MM.1S (cell line): Measurements from ENCODE around the gene ZNF334.
A peak's percentile ranks its signal among the peaks of the same experiment; 100 is the strongest.

Experiments
- DNase-seq: peaks from one replicate; pipeline ENCODE4 v3.0.0-alpha.2; 2015
- H2AFZ ChIP-seq: fragments of 300-600 bp; sonication (generic); 2 replicates; pipeline ENCODE4 v1.6.0; 2016; ENCODE audit warnings: antibody characterized with exemption, low read length
- H3F3A ChIP-seq: fragments of 300-600 bp; sonication (generic); 2 replicates; pipeline ENCODE4 v1.6.1; 2016; ENCODE audit warnings: mild to moderate bottlenecking, antibody characterized with exemption, low read length, moderate library complexity, mixed read lengths; ENCODE audit not compliant: insufficient read depth
- H3K27ac ChIP-seq: fragments of 300-600 bp; sonication (generic); 2 replicates; pipeline ENCODE4 v1.5.1; 2016; ENCODE audit warnings: mild to moderate bottlenecking, low read length
- H3K27me3 ChIP-seq: fragments of 300-600 bp; sonication (generic); replicated peaks from 2 replicates; pipeline ENCODE4 v1.6.0; 2016; ENCODE audit warnings: low read length; ENCODE audit not compliant: insufficient read depth
- H3K36me3 ChIP-seq: fragments of 300-600 bp; sonication (generic); replicated peaks from 2 replicates; pipeline ENCODE4 v1.6.1; 2016; ENCODE audit warnings: mild to moderate bottlenecking, low read length, mixed read lengths; ENCODE audit not compliant: insufficient read depth
- H3K4me1 ChIP-seq: fragments of 300-600 bp; sonication (generic); 2 replicates; pipeline ENCODE4 v1.6.1; 2016; ENCODE audit warnings: low read length, mixed read lengths
- H3K4me2 ChIP-seq: fragments of 300-600 bp; sonication (generic); 2 replicates; pipeline ENCODE4 v1.6.0; 2016; ENCODE audit warnings: low read depth, low read length
- H3K4me3 ChIP-seq: fragments of 300-600 bp; sonication (generic); 2 replicates; pipeline ENCODE4 v1.5.1; 2016; ENCODE audit warnings: low read length, mixed read lengths
- H3K79me2 ChIP-seq: fragments of 300-600 bp; sonication (generic); 2 replicates; pipeline ENCODE4 v1.6.1; 2016; ENCODE audit warnings: mixed run types, low read length, mixed read lengths
- H3K9ac ChIP-seq: fragments of 300-600 bp; sonication (generic); 2 replicates; pipeline ENCODE4 v1.6.1; 2016; ENCODE audit warnings: low read length, mixed read lengths
- H3K9me2 ChIP-seq: fragments of 300-600 bp; sonication (generic); replicated peaks from 2 replicates; pipeline ENCODE4 v1.6.1; 2016; ENCODE audit warnings: mild to moderate bottlenecking, low read length, mixed read lengths; ENCODE audit not compliant: insufficient read depth
- H3K9me3 ChIP-seq: fragments of 300-600 bp; sonication (generic); replicated peaks from 2 replicates; pipeline ENCODE4 v1.6.1; 2016; ENCODE audit warnings: mild to moderate bottlenecking, low read length, mixed read lengths; ENCODE audit not compliant: insufficient read depth
- H4K20me1 ChIP-seq: fragments of 300-600 bp; sonication (generic); 2 replicates; pipeline ENCODE4 v1.6.1; 2016; ENCODE audit warnings: mild to moderate bottlenecking, low read length, moderate library complexity, mixed read lengths; ENCODE audit not compliant: insufficient read depth
- CTCF ChIP-seq: fragments of 300-600 bp; sonication (generic); IDR thresholded peaks from 2 replicates; pipeline ENCODE4 v1.5.1; 2016; ENCODE audit warnings: antibody characterized with exemption, low read length, mixed read lengths
- EZH2 ChIP-seq: fragments of 300-600 bp; sonication (generic); optimal IDR thresholded peaks from 2 replicates; pipeline ENCODE3; 2017; ENCODE audit warnings: low read depth, mild to moderate bottlenecking, antibody characterized with exemption, low read length, mixed read lengths
- EZH2phosphoT487 ChIP-seq: fragments of 300-600 bp; sonication (generic); IDR thresholded peaks from 2 replicates; pipeline ENCODE4 v1.6.1; 2018; ENCODE audit warnings: antibody characterized with exemption, low read length

Gene ZNF334

DNA sequence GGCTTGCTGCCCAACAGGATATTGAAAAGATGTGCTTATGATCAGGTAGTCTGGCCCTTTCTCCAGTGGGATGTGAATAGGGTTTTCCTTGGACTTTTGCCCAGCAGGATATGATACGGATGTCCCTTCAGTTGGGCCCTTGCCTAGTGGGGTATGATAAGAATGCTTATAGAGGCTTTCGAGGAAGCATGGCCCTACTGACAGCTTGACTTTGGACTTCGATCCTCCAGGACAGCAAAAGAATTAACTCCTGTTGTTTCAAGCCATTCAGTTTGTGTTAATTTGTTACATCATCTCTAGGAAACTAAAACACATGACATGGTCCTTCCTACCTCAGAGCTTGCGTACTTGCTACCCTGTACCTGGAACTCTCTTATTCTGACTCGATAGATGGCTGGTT, 9.7 kb upstream of the ZNF334 start:
- TF ChIP-seq CTCF (no peak), EZH2phosphoT487 (no peak), EZH2 (no peak)
- Histone ChIP-seq H3F3A (no peaks in the 10 kb centered on the region), H3K79me2 (no peaks in the 10 kb centered on the region), H3K27ac (no peak overlapping the region), H3K4me2 (no peak overlapping the region), H2AFZ (no peak overlapping the region), H3K4me1 (peaks cover 11% of the 10 kb centered on the region), H3K9me3 (no peaks in the 10 kb centered on the region), H3K9me2 (no peaks in the 10 kb centered on the region), H3K4me3 (no peak overlapping the region), H3K9ac (no peak overlapping the region), H3K36me3 (no peaks in the 10 kb centered on the region), H3K27me3 (no peaks in the 10 kb centered on the region), H4K20me1 (no peaks in the 10 kb centered on the region)
- no peak for DNase-seq

DNA sequence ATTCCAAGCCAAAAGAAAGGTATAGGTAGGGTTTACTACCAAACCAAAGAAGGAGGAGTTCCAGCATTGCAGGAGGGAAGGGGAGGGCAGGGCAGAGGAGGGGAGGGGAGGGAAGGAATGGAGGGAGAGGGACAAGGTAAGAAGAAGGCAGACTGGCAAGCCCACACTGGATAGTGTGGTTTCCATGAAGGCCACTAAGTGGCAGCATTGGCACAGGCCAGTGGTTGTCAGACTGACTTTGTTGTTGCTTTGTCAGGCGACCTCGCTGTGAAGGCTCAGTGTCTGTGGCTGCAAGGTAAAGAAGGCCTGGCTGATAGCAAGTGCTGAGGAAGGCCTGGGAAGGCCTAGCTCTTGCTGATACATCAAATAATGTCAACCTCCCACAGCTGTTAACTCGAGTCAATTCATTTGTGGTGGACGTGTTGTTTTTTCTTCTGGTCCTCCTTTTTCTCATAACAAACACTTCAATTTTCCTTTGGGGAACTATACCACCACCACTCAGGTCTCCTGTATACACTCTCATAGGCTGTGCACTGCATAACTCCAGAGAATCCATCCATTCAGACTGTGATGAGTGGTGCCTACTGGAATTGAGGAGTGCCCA, 7.7 kb upstream of the ZNF334 start:
- no peak overlapping the region for H3K4me3 ChIP-seq
- peak; percentile 79 for TF ChIP-seq CTCF
- TF ChIP-seq EZH2phosphoT487: no peak
- no peaks in the 10 kb centered on the region for H3F3A ChIP-seq
- H3K79me2 ChIP-seq: no peaks in the 10 kb centered on the region
- no peak overlapping the region for H3K9ac ChIP-seq
- H3K27me3 ChIP-seq: no peaks in the 10 kb centered on the region
- peaks cover 11% of the 10 kb centered on the region for H3K4me1 ChIP-seq
- no peaks in the 10 kb centered on the region for H4K20me1 ChIP-seq
- H3K9me3 ChIP-seq: no peaks in the 10 kb centered on the region
- no peaks in the 10 kb centered on the region for H3K9me2 ChIP-seq
- no peak overlapping the region for H3K27ac ChIP-seq
- H2AFZ ChIP-seq: no peak overlapping the region
- no peaks in the 10 kb centered on the region for H3K36me3 ChIP-seq
- no peak overlapping the region for H3K4me2 ChIP-seq
- peak; percentile 72 for DNase-seq

GRCh38 chr20:46520540-46520939, 7.2 kb upstream of the ZNF334 start:
- no peaks in the 10 kb centered on the region for H3F3A ChIP-seq
- no peaks in the 10 kb centered on the region for H4K20me1 ChIP-seq
- H2AFZ ChIP-seq: no peak overlapping the region
- H3K79me2 ChIP-seq: no peaks in the 10 kb centered on the region
- H3K4me1 ChIP-seq: peaks cover 11% of the 10 kb centered on the region
- TF ChIP-seq EZH2phosphoT487 (no peak), EZH2 (no peak), CTCF (no peak)
- no peak overlapping the region for H3K9ac ChIP-seq
- no peaks in the 10 kb centered on the region for H3K9me2 ChIP-seq
- H3K4me3 ChIP-seq: no peak overlapping the region
- no peaks in the 10 kb centered on the region for H3K27me3 ChIP-seq
- H3K9me3 ChIP-seq: no peaks in the 10 kb centered on the region
- no peak for DNase-seq
- H3K36me3 ChIP-seq: no peaks in the 10 kb centered on the region
- H3K4me2 ChIP-seq: no peak overlapping the region
- H3K27ac ChIP-seq: no peak overlapping the region
